ENCODE measurements around the gene FLNC.

FLNC gene

DNA sequence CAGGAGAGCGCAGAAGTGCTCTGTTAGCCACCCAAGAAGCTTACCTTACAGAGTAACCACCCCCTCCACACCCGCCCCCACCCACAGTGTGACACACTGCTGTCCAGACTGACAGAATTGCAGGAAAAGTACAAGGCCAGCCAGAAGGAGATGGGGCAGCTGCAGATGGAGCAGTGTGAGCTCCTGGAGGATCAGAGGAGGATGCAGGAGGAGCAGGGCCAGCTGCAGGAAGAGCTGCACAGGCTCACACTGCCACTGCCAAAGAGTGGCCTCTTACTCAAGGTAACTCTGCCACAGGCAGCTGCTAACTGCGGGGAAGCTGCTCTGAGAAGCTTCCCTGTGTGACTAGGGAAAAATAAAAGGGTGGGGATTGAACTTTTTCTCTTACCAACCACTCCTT is 20.8 kb upstream of the FLNC start:
- no peaks in the 10 kb centered on the region for H3K9me3 ChIP-seq
- no peaks in the 10 kb centered on the region for H3K27me3 ChIP-seq
- TF ChIP-seq, protein P1, sequence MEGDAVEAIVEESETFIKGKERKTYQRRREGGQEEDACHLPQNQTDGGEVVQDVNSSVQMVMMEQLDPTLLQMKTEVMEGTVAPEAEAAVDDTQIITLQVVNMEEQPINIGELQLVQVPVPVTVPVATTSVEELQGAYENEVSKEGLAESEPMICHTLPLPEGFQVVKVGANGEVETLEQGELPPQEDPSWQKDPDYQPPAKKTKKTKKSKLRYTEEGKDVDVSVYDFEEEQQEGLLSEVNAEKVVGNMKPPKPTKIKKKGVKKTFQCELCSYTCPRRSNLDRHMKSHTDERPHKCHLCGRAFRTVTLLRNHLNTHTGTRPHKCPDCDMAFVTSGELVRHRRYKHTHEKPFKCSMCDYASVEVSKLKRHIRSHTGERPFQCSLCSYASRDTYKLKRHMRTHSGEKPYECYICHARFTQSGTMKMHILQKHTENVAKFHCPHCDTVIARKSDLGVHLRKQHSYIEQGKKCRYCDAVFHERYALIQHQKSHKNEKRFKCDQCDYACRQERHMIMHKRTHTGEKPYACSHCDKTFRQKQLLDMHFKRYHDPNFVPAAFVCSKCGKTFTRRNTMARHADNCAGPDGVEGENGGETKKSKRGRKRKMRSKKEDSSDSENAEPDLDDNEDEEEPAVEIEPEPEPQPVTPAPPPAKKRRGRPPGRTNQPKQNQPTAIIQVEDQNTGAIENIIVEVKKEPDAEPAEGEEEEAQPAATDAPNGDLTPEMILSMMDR (IDR thresholded peaks at IDR 0.05; ENCODE audit: low read depth, low read length), result no peak
- no peak overlapping the region for H3K4me3 ChIP-seq (ENCODE audit: low read depth, low read length)
- no peak for DNase-seq
- peaks cover 83% of the 10 kb centered on the region for H3K36me3 ChIP-seq
- H3K4me1 ChIP-seq, result no peaks in the 10 kb centered on the region

- peaks cover 77% of the 10 kb centered on the region for H3K36me3 ChIP-seq
- no peak overlapping the region for H3K4me3 ChIP-seq (ENCODE audit: low read depth, low read length)
- H3K9me3 ChIP-seq, result no peaks in the 10 kb centered on the region
- no peak for DNase-seq
- H3K27me3 ChIP-seq, result no peaks in the 10 kb centered on the region
- TF ChIP-seq, protein P1 (IDR thresholded peaks at IDR 0.05; ENCODE audit: low read depth, low read length), result no peak
- H3K4me1 ChIP-seq, result no peaks in the 10 kb centered on the region
These were observed 19.7 kb upstream of the FLNC start for GRCh38 chr7:128810473-128810872.

DNA sequence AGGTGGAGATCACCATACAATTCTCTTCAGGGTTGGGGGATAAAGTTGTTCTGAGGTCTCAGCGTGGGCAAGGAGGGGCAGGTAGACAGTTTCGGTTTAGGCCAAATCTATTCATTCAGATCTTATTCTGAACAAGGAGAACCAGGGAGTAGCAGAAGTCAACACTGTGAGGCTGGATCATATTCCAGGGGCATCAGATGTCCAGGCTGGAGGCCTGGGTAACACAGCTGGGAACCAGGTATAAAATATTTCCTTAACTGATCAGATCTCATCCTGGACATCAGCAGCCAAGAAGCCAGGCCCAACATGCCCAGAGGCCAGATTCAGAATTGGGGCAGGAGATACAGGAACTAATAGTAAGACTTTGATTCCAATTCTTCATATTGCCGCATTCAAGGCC is 19.2 kb upstream of the FLNC start:
- H3K9me3 ChIP-seq, result no peaks in the 10 kb centered on the region
- TF ChIP-seq, protein P1 (IDR thresholded peaks at IDR 0.05; ENCODE audit: low read depth, low read length), result no peak
- H3K36me3 ChIP-seq, result peaks cover 72% of the 10 kb centered on the region
- H3K4me3 ChIP-seq (ENCODE audit: low read depth, low read length), result no peak overlapping the region
- H3K4me1 ChIP-seq, result no peaks in the 10 kb centered on the region
- H3K27me3 ChIP-seq, result no peaks in the 10 kb centered on the region
- no peak for DNase-seq

- Histone ChIP-seq H3K4me3 (ENCODE audit: low read depth, low read length) (no peak overlapping the region), H3K36me3 (peaks cover 68% of the 10 kb centered on the region), H3K4me1 (no peaks in the 10 kb centered on the region), H3K9me3 (no peaks in the 10 kb centered on the region), H3K27me3 (no peaks in the 10 kb centered on the region)
- DNase-seq, result no peak
- TF ChIP-seq, protein P1 (IDR thresholded peaks at IDR 0.05; ENCODE audit: low read depth, low read length), result no peak
These were observed 18.4 kb upstream of the FLNC start for GRCh38 chr7:128811631-128812430.

DNA sequence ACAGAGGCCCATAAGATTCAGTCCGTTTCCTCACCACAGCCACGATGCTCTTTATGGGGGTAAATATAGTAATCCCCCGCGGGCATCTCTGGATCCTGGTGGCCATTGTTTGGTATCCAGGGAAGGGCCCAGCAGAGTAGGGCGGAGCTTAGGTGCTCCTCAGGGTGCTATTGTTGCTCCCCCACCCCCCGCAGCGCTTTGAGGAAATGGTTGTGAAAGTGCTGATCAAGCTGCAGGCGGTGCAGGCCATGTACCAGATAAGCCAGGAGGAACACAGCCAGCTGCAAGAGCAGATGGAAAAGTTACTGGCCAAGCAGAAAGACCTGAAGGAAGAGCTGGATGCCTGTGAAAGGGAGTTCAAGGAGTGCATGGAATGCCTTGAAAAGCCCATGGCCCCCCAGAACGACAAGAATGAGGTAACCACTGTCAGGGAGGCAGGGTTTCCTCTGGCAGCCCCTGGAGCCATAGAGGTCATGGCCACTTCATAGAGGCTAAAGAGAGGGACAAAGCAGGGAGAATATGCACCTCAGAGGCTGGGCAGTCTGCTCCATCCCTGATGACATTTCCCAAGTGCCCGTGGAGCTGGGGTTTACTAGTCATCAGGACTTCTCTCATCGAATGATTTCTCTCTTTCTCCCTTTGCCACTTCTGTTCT is 17.6 kb upstream of the FLNC start:
- no peaks in the 10 kb centered on the region for H3K27me3 ChIP-seq
- no peaks in the 10 kb centered on the region for H3K9me3 ChIP-seq
- TF ChIP-seq, protein P1 (IDR thresholded peaks at IDR 0.05; ENCODE audit: low read depth, low read length), result no peak
- H3K4me3 ChIP-seq (ENCODE audit: low read depth, low read length), result no peak overlapping the region
- DNase-seq, result no peak
- peaks cover 62% of the 10 kb centered on the region for H3K36me3 ChIP-seq
- no peaks in the 10 kb centered on the region for H3K4me1 ChIP-seq

- Histone ChIP-seq H3K4me1 (no peaks in the 10 kb centered on the region), H3K4me3 (ENCODE audit: low read depth, low read length) (no peak overlapping the region), H3K27me3 (no peaks in the 10 kb centered on the region), H3K9me3 (no peaks in the 10 kb centered on the region), H3K36me3 (peaks cover 52% of the 10 kb centered on the region)
- no peak for DNase-seq
- TF ChIP-seq, protein P1 (IDR thresholded peaks at IDR 0.05; ENCODE audit: low read depth, low read length), result no peak
These were observed 15.7 kb upstream of the FLNC start for GRCh38 chr7:128814499-128814898.
